HEK293 (cell line): ENCODE results near the gene PDHX.

Source experiments
- CTCF ChIA-PET: fragments of 350-600 bp; formaldehyde crosslinking; extraction: SDS; loops from one replicate; lab custom pipeline; 2021; ENCODE audit warnings: antibody characterized with exemption; lab: Yijun Ruan, JAX
- POLR2A ChIA-PET: fragments of 300-600 bp; formaldehyde crosslinking; extraction: SDS; loops from one replicate; lab custom pipeline; 2020; ENCODE audit warnings: antibody characterized with exemption, inconsistent platforms; lab: Yijun Ruan, JAX
- H3K27ac ChIP-seq: fragments of 200-500 bp; sonication (Bioruptor generic); 2 replicates; pipeline ENCODE4 v1.5.1; 2014; ENCODE audit warnings: low read depth, low read length, control low read depth, inconsistent platforms; ENCODE audit errors: extremely low read depth
- H3K36me3 ChIP-seq, 2 experiments: fragments of 200-500 bp in 1 of 2; sonication (Bioruptor generic) in 1 of 2; 1 replicate in 1 of 2; 2 replicates in 1 of 2; pipeline ENCODE4 v1.5.1; 2014 to 2017; ENCODE audit warnings: inconsistent platforms in 2 of 2, low read length in 2 of 2; ENCODE audit not compliant: control insufficient read depth in 2 of 2, insufficient read depth in 1 of 2
- H3K4me1 ChIP-seq: fragments of 200-500 bp; sonication (Bioruptor generic); 2 replicates; pipeline ENCODE4 v1.5.1; 2014; ENCODE audit warnings: mild to moderate bottlenecking, low read length, inconsistent platforms; ENCODE audit not compliant: control insufficient read depth, insufficient read depth
- H3K4me3 ChIP-seq: 2 replicates; pipeline ENCODE4 v1.5.1; 2011; ENCODE audit warnings: low read depth, mild to moderate bottlenecking, control low read depth, low read length, moderate library complexity
- H3K9me3 ChIP-seq: fragments of 200-500 bp; sonication (Bioruptor generic); 2 replicates; pipeline ENCODE4 v1.5.1; 2014; ENCODE audit warnings: low read depth, low read length, inconsistent platforms; ENCODE audit not compliant: control insufficient read depth, insufficient read depth
- KLF8 ChIP-seq: fragments of 450-650 bp; formaldehyde crosslinking; IDR thresholded peaks from 2 replicates; pipeline ENCODE4 v1.5.1; 2016; ENCODE audit warnings: missing biosample characterization, missing genetic modification characterization
- OSR2 ChIP-seq: fragments of 450-650 bp; formaldehyde crosslinking; IDR thresholded peaks from 2 replicates; pipeline ENCODE4 v1.5.1; 2016; ENCODE audit warnings: missing biosample characterization, missing genetic modification characterization
- OVOL3 ChIP-seq: fragments of 450-650 bp; formaldehyde crosslinking; IDR thresholded peaks from 2 replicates; pipeline ENCODE4 v1.5.1; 2016; ENCODE audit warnings: missing biosample characterization, missing genetic modification characterization
- REPIN1 ChIP-seq: fragments of 450-650 bp; formaldehyde crosslinking; IDR thresholded peaks from 2 replicates; pipeline ENCODE4 v1.5.1; 2017; ENCODE audit warnings: missing biosample characterization, missing genetic modification characterization, low read depth
- SCRT1 ChIP-seq: fragments of 450-650 bp; formaldehyde crosslinking; IDR thresholded peaks from 2 replicates; pipeline ENCODE4 v1.5.1; 2016; ENCODE audit warnings: missing biosample characterization, missing genetic modification characterization, borderline replicate concordance
- SP3 ChIP-seq: fragments of 450-650 bp; formaldehyde crosslinking; IDR thresholded peaks from 2 replicates; pipeline ENCODE4 v1.5.1; 2016; ENCODE audit warnings: missing biosample characterization, missing genetic modification characterization
- TRIM28 ChIP-seq: IDR thresholded peaks from 2 replicates; pipeline ENCODE4 v1.6.1; 2011; ENCODE audit warnings: low read length, control low read depth, borderline replicate concordance
- ZBTB48 ChIP-seq: fragments of 450-650 bp; formaldehyde crosslinking; IDR thresholded peaks from 2 replicates; pipeline ENCODE4 v1.5.1; 2016; ENCODE audit warnings: missing biosample characterization, missing genetic modification characterization
- ZIC2 ChIP-seq: fragments of 450-650 bp; formaldehyde crosslinking; IDR thresholded peaks from 2 replicates; pipeline ENCODE4 v1.5.1; 2016; ENCODE audit warnings: missing biosample characterization, missing genetic modification characterization
- ZNF10 ChIP-seq: fragments of 450-650 bp; formaldehyde crosslinking; IDR thresholded peaks from 2 replicates; pipeline ENCODE4 v1.5.1; 2017; ENCODE audit warnings: missing biosample characterization, missing genetic modification characterization
- ZNF138 ChIP-seq: fragments of 450-650 bp; formaldehyde crosslinking; IDR thresholded peaks from 2 replicates; pipeline ENCODE4 v1.5.1; 2016; ENCODE audit warnings: missing biosample characterization, missing genetic modification characterization, borderline replicate concordance
- ZNF146 ChIP-seq: fragments of 450-650 bp; formaldehyde crosslinking; IDR thresholded peaks from 2 replicates; pipeline ENCODE4 v1.5.1; 2016; ENCODE audit warnings: missing biosample characterization, missing genetic modification characterization
- ZNF184 ChIP-seq: fragments of 450-650 bp; IDR thresholded peaks from 2 replicates; pipeline ENCODE4 v1.5.1; 2018; ENCODE audit warnings: missing biosample characterization, mild to moderate bottlenecking, missing genetic modification characterization
- ZNF24 ChIP-seq: fragments of 450-650 bp; formaldehyde crosslinking; IDR thresholded peaks from 2 replicates; pipeline ENCODE4 v1.5.1; 2016; ENCODE audit warnings: missing biosample characterization, missing genetic modification characterization
- ZNF404 ChIP-seq: fragments of 450-650 bp; formaldehyde crosslinking; IDR thresholded peaks from 2 replicates; pipeline ENCODE4 v1.5.1; 2017; ENCODE audit warnings: missing biosample characterization, missing genetic modification characterization
- ZNF423 ChIP-seq: fragments of 450-650 bp; formaldehyde crosslinking; IDR thresholded peaks from 2 replicates; pipeline ENCODE4 v1.5.1; 2016; ENCODE audit warnings: missing biosample characterization, missing genetic modification characterization
- ZNF521 ChIP-seq: fragments of 450-650 bp; formaldehyde crosslinking; IDR thresholded peaks from 2 replicates; pipeline ENCODE4 v1.5.1; 2017; ENCODE audit warnings: missing biosample characterization, mild to moderate bottlenecking, missing genetic modification characterization
- ZNF600 ChIP-seq: fragments of 450-650 bp; formaldehyde crosslinking; IDR thresholded peaks from 2 replicates; pipeline ENCODE4 v1.5.1; 2016; ENCODE audit warnings: missing biosample characterization, missing genetic modification characterization
- ZNF785 ChIP-seq: fragments of 450-650 bp; formaldehyde crosslinking; IDR thresholded peaks from 2 replicates; pipeline ENCODE4 v1.5.1; 2016; ENCODE audit warnings: missing biosample characterization, missing genetic modification characterization
- TF ChIP-seq, protein P1 (sequence below): fragments of 450-650 bp; formaldehyde crosslinking; optimal IDR thresholded peaks from 2 replicates; pipeline ENCODE3; 2016; ENCODE audit warnings: missing biosample characterization, mild to moderate bottlenecking, missing genetic modification characterization
- TF ChIP-seq, protein P2 (sequence below): fragments of 450-650 bp; formaldehyde crosslinking; IDR thresholded peaks from 2 replicates; pipeline ENCODE4 v1.5.1; 2017; ENCODE audit warnings: missing biosample characterization, missing genetic modification characterization
- TF ChIP-seq, protein P3 (sequence below): fragments of 450-650 bp; formaldehyde crosslinking; IDR thresholded peaks from 2 replicates; pipeline ENCODE4 v1.5.1; 2016; ENCODE audit warnings: missing biosample characterization, missing genetic modification characterization

PDHX gene

DNA sequence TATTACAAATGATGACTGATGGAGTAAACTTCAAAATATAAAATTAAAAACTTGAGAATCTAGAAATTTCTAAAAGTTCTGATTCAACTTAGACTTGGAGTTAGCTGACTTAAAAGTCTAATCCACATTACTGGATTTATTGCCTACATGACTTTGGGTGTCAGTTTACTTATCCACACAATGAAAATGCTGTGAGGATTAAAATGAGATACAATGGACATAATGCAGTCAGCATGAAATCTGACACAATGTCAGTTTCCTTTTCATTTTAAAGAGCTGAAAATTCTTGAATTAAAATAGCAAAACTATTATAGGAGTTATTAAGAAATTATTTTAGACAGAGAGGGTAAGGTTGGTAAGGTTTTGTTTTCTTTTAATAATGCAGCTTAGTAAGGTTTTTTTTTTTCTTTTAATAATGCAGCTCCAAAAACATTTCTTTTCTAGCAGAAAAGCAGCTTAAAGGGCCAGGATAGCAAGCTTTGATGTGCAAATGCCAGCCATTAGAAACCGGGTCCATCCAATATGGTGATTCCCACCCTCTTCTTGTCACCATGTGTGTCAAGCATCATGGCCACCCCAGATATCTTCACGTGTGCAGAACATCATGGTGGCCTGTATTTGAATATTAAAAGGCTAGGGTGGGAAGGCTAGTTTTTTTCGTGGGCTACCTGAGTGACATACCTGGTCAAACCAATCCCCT is 19.1 kb upstream of the PDHX start (continued):
- TF ChIP-seq ZNF146 (tag by site-specific recombination) (no peak), ZNF423 (no peak), TRIM28 (no peak), SCRT1 (tag by site-specific recombination) (no peak), OSR2 (tag by site-specific recombination) (no peak)
- TF ChIP-seq, protein P1, sequence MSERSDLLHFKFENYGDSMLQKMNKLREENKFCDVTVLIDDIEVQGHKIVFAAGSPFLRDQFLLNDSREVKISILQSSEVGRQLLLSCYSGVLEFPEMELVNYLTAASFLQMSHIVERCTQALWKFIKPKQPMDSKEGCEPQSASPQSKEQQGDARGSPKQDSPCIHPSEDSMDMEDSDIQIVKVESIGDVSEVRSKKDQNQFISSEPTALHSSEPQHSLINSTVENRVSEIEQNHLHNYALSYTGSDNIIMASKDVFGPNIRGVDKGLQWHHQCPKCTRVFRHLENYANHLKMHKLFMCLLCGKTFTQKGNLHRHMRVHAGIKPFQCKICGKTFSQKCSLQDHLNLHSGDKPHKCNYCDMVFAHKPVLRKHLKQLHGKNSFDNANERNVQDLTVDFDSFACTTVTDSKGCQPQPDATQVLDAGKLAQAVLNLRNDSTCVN (tag by site-specific recombination): no peak
- TF ChIP-seq, all 188 proteins: peak for 0

DNA sequence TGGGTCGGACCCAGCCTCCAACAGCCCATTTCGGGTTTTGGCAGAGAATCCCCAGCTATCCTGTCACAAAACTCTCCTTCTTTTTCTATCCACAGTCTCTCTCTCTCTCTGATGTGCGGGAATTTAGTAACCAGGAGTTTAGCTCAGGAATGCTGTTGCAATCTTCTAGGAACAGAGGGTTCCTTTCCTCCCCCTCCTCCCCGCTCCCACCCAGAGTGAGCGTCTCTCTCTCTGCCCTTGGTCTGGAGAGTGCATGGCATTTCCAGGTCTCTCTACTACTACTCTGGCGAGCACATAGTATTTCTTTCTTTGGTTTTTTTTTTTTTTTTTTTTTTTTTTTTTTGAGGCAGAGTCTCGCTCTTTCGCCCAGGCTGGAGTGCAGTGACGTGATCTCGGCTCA is 17.9 kb upstream of the PDHX start:
- POLR2A ChIA-PET: interaction anchor here (0.7 kb wide), 2 partner anchors 72 to 289 kb away, joined by 5 to 6 read pairs; no protein-coding TSS in a partner anchor
- H3K4me3 ChIP-seq: no peak overlapping the region
- H3K9me3 ChIP-seq: no peaks in the 10 kb centered on the region

DNA sequence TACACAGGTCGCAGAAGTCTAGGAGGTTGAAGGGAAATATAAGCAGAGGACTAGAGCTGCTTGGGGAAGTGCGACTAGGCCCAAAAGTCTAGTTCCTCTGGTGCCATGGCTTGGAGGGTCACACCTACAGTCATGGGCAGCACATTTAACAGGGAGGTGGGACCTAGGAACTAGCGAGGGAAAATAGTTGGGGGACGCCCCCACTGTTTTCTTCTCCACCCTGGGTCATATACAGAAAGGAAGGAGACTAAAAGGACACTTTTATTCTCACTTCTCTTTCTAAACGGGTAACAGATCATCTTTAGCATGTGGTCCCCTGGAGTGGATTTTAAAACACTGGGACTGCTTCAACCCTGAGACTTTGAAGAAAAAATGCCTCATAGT is 16.8 kb upstream of the PDHX start:
- Histone ChIP-seq H3K4me3 (no peak overlapping the region), H3K4me1 (no peaks in the 10 kb centered on the region), H3K36me3 (no peaks in the 10 kb centered on the region), H3K27ac (no peak overlapping the region), H3K9me3 (no peaks in the 10 kb centered on the region)
- ChIA-PET CTCF (interaction anchor here (0.6 to 4.8 kb wide), 11 partner anchors 8 to 490 kb away, joined by 3 to 34 read pairs (median 3); no protein-coding TSS in a partner anchor), POLR2A (no interaction called here)
- TF ChIP-seq ZNF138 (tag by site-specific recombination): no peak
- TF ChIP-seq ZNF24 (tag by site-specific recombination): no peak
- no peak for TF ChIP-seq SP3 (tag by site-specific recombination)
- TF ChIP-seq TRIM28: peak; percentile 56; the same call in 1 of the 2 replicates
- no peak for TF ChIP-seq ZNF184 (tag by site-specific recombination)
- no peak for TF ChIP-seq REPIN1 (tag by site-specific recombination)

More for the DNA sequence above, 17.9 kb upstream of the PDHX start:
- H3K36me3 ChIP-seq: no peaks in the 10 kb centered on the region
- TF ChIP-seq ZNF404 (tag by site-specific recombination): no peak
- no peak for TF ChIP-seq ZNF521 (tag by site-specific recombination)
- TF ChIP-seq, protein P2, sequence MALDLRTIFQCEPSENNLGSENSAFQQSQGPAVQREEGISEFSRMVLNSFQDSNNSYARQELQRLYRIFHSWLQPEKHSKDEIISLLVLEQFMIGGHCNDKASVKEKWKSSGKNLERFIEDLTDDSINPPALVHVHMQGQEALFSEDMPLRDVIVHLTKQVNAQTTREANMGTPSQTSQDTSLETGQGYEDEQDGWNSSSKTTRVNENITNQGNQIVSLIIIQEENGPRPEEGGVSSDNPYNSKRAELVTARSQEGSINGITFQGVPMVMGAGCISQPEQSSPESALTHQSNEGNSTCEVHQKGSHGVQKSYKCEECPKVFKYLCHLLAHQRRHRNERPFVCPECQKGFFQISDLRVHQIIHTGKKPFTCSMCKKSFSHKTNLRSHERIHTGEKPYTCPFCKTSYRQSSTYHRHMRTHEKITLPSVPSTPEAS (tag by site-specific recombination): no peak
- no peak for TF ChIP-seq OVOL3 (tag by site-specific recombination)
- TF ChIP-seq KLF8 (tag by site-specific recombination): no peak
- TF ChIP-seq ZBTB48: no peak
- TF ChIP-seq ZNF785 (tag by site-specific recombination): no peak
- TF ChIP-seq, protein P3, sequence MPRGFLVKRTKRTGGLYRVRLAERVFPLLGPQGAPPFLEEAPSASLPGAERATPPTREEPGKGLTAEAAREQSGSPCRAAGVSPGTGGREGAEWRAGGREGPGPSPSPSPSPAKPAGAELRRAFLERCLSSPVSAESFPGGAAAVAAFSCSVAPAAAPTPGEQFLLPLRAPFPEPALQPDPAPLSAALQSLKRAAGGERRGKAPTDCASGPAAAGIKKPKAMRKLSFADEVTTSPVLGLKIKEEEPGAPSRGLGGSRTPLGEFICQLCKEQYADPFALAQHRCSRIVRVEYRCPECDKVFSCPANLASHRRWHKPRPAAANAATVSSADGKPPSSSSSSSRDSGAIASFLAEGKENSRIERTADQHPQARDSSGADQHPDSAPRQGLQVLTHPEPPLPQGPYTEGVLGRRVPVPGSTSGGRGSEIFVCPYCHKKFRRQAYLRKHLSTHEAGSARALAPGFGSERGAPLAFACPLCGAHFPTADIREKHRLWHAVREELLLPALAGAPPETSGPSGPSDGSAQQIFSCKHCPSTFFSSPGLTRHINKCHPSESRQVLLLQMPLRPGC: no peak
- no peak for TF ChIP-seq ZNF600
- no peak for TF ChIP-seq ZNF10
- no peak for TF ChIP-seq ZIC2 (tag by site-specific recombination)
- H3K27ac ChIP-seq: no peak overlapping the region
- no peaks in the 10 kb centered on the region for H3K4me1 ChIP-seq
- CTCF ChIA-PET: interaction anchor here (0.7 to 4.8 kb wide), 13 partner anchors 9 to 533 kb away, joined by 3 to 34 read pairs (median 3); partner anchors contain the start of gene ELF5
